Pons (tissue), 1 donor: ENCODE results near the gene TSPOAP1.

Source experiments
- DNase-seq: peaks from one replicate; pipeline ENCODE4 v3.0.0-alpha.2; 2016; ENCODE audit warnings: low spot score

TSPOAP1 gene

DNA sequence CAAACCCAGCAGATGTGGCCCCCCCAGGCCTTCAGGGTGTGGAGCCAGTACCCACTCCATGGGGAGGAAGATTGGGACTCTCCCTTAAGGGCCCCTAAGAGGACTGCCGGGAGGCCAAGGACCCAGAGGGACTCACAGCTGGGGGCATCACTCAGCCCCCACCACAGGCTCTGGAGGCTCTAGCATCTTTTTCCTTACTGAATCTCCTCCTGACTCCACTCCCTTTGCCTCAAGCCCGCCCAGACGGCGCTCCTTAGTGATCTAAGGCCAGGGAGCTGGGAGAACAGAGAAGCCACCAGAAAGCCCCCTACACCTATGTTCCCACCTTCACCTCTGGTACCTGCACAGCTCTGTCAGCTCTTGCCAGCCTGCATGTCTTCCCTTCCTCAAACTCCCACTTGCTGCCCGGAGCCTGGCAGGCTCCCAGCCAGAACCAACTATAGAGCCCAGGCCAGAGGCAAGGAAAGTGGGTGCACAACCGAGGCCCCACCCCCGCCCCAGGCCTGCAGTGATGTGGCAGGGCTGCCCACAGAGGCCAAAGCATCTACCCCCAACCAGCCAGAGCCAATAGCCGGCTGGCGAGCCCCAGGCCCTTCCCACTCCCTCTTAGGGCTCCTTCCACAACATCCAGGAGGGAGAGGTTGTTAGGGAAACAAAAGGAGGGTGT lies 25.5 kb downstream of the TSPOAP1 start:
- DNase-seq = no peak

DNA sequence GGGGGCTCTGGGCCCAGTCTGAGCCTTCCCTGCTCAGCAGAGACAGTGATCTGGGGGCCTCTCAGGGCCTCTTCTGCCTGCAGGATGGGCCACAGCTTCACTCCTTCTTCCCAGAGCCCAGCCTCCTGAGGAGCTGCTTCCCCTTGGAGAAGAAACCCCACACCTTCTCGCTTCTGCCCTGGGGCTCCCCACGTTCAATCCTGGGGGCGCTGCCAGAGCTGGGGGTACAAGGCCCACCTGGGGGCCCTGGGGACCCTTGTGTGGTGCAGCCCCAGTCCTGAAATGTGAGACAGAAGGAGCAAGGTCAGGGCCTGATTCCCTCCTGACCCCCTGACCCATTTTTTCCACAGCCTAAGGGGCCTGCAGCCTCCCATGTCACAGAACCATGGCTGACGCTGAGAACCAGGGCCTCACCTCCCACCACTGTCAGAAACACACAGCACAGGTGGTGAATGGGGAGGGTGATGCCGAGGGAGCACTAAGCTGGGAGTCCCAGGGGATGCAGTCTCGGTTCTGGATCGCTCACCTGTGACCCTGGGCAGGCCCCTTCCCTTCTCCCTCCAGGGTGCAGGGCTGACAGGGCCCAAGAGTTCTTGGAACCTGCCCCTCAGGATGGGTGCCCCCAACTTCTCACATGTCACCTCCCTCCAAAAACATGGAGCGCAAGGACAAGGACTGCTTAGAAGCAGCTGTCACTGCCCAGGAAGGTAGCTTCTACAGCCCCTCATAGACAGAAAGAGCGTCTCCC lies 26.2 kb downstream of the TSPOAP1 start:
- no peak for DNase-seq

DNA sequence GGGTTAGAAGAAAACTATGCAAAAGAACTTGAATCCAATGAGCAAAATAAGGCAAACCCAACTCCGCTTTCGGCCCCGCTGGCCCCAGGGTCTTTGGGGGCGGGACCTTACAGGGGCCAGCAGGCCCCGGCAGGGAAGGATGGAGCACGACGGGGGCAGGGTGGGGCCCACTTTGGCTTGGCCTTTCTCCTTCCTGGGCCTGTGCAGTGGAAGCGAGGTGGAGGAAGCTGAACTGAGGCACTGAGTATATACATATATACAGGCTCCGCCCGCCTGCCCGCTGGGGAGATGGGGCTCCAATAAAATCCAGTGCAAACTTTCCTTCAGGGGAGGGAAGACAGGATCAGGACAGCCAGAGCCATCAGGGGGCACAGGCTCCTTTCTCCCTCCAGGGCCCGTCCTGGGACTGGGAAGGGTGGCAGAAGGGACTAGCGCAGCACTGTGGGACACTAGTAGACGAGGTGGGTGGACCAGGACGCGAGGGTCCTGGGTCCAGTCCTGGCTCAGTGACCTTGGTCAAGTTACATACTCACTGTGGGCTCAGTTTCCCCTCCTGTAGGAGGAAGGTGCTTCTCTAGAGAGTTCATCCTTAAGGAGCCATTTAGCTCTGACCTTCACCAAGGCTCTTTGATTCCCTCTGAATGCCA lies 27.0 kb downstream of the TSPOAP1 start:
- DNase-seq = no peak

DNA sequence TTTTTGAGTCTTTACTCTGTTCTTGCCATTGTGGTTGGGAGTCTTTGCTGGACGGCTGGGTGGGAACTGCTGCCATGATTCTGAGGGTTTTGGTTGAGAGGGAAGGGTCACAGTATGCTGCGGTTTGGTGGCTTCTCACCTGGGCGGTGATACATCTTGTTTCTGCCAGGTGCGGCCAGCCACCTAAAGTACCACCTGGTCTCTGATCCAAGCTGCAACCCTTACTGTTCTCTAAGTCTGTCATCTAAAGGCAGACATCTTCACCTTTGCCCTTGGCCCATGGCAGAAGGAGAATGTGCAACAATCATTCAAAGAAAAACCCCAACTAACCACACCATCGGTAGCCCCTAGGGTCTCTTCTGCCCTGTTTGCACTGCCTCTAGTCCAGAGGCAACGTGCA lies 28.3 kb downstream of the TSPOAP1 start:
- DNase-seq = no peak

DNA sequence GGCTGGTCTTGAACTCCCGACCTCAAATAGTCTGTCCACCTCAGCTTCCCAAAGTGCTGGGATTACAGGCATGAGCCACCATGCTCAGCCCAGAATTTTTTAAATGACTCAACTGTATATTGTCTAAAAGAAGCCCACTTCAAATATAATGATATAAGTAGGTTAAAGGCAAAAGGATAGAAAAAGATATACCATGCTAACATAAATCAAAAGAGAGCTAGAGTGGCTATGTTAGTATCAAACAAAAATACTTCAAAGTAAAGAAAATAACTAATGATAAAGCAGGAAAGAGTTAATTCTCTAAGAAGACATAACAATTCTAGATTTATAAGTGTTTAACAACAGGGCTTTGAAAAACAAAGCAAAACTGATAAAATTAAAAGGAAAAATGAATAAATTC lies 34.6 kb downstream of the TSPOAP1 start:
- no peak for DNase-seq

DNA sequence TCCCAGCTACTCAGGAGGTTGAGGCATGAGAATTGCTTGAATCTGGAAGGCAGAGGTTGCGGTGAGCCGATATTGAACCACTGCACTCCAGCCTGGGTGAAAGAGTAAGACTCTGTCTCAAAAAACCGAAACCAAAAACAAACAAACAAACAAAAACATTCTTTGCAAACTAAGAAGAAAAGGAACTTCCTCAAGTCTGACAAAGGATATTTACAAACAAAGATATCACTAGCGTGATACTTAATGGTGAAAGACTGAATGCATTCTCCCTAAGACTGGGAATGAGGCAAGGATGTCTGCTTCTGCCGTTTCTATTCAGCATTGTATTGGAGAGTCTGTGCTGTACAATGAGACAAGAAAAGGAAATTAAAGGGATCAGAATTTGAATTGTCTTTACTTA lies 37.3 kb downstream of the TSPOAP1 start:
- DNase-seq = no peak

DNA sequence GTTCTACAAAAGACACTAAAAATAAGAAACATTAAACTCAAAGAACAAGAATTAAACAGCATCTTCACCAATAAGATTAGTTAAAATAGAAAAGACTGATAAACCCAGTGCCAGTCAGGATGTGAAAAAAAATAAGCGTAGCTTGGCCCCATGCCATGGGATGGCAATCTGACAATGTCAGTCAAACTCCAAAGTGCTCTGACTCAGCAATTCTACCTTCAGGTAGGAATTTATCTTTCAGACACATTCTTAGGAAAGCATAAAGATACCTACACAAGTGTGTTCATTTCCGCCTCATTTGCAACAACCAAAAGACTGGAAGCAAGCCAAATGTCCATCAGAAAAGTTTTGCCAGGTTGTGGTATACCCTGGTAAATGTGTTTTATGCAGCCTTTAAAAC lies 38.7 kb downstream of the TSPOAP1 start:
- DNase-seq = no peak

DNA sequence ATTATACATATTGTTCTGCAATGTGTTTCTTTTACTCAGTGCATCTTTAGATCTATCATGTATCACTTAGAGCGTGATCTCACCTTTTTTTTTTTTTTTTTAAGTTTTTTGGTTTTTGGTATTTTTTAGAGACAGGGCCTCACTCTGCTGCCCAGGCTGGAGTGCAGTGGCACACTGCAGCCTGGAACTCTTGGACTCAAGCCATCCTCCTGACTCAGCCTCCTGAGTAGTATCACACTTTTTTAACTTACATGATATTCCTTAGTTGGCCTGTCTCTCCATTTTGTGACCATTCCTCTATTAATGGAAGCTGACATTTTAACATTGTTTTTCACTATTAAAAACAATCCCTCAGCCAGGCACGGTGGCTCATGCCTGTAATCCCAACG lies 43.2 kb downstream of the TSPOAP1 start:
- no peak for DNase-seq

DNA sequence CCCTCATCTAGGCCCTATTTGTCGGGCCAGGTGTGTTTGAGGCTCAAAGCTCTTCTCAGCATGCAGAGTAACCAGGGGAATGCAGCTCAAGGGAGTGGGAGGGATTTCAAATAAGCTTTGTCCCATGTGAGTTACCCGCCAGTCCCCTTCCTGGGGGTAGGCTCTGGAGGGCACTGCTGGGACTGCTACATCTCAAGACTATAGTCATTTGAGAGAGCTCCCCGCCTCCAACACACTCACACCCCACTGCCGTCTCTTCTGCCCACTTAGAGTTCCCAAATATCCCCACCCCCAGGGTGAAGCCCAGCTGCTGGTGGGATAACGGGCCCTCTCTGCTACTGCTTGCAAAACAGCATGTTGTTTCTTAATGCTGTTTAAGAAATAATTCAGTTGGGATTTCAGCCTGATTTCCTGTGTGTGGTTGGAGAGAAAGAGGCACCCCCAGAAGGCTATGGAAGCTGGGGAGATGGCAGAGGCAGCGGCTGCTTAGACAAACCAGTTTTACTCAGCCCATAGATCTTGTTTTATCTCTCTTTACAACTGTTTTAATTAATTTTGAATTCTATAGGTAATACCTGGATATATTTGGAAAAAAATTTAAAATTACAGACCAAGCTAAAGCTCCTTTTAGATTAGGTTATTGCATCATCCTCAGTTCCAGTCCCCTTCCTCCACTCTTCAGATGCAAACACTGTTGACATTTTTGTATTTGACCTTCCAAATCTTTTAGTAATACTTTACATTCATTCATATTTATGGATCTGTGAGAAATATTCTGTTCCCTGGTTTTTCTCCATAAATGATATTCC lies 43.8 kb downstream of the TSPOAP1 start:
- DNase-seq = no peak

DNA sequence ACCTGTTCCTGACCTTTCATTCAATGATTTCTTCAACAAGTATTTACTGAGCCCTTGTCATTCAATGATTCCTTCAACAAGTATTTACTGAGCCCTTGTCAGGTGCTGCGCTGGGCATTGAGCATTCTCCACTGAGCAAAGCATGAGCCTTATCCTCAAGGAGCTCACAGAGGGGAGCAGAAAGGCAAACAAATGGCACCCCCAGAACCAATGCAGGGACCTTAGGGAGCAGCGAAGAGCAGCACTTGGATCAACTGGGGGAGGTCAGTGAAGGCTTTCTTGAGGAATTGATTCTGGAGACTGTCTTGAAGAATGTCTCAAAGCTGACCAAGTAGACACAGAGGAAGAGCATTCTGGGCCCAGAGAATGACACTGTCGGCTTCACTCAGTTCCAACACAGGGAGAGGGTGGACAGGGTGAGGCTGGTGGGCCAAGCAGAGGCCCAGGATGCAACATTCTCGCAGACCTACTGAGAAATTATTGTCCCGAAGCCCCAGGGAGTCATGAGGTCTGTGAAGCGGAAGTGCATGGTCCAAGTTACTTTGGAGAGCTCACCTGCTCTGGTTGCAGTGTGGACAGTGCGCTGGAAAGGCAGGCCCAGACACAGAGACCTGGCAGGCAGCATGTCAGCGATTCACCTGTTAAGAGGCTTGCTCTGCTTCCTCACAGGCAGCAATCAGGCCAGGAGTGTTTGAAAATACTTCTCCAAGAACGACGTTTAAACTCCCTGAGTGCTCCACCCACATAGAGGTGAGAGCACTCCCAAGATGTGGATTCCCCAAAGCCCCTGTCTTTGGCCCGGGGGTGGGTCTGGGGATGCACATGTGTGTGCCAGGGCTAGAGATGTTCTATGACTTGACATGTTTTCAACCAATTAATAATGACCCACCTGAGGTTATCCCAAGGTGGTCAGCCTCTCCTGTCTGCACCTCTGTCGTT lies 44.7 kb downstream of the TSPOAP1 start:
- no peak for DNase-seq

DNA sequence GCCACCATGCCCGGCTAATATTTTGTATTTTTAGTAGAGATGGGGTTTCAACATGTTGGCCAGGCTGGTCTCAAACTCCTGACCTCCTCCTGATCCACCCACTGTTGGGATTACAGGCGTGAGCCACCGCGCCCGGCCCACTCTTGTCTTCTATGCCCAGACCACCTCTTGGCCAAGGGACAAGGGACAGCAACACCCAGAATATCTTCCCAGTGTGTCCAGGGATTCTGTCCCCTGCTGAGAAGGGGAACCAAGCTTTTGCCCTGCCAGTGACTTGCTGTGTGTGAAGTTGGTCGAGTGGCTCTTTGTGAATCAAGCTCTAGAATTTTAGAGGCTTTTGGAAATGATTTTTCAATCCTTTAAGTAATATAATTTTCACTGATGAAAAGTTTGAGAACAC lies 46.2 kb downstream of the TSPOAP1 start:
- DNase-seq = no peak

DNA sequence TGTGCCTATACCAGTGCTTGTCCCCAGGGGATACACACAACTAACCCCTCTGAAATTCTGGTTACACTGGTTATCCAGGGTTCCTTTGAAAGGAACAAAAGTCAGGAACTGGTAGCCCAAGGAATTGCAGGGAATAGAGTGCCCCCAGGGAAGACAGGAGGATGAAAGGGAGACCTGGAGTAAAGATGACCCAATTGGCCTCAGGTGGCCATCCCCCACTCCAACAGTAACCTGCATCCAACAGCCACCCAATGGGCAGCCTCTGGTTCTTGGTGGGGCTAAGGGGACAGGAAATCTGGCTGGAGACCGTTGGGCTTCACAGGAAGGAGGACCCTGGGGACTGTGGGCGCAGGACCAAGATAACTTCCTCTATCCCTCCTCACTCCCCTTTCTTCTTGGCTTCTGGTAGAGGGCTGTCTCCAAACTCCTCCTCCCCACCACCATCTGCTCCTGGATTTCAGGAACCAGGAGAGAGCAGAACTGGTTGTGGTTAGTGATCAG lies 47.0 kb downstream of the TSPOAP1 start:
- no peak for DNase-seq

DNA sequence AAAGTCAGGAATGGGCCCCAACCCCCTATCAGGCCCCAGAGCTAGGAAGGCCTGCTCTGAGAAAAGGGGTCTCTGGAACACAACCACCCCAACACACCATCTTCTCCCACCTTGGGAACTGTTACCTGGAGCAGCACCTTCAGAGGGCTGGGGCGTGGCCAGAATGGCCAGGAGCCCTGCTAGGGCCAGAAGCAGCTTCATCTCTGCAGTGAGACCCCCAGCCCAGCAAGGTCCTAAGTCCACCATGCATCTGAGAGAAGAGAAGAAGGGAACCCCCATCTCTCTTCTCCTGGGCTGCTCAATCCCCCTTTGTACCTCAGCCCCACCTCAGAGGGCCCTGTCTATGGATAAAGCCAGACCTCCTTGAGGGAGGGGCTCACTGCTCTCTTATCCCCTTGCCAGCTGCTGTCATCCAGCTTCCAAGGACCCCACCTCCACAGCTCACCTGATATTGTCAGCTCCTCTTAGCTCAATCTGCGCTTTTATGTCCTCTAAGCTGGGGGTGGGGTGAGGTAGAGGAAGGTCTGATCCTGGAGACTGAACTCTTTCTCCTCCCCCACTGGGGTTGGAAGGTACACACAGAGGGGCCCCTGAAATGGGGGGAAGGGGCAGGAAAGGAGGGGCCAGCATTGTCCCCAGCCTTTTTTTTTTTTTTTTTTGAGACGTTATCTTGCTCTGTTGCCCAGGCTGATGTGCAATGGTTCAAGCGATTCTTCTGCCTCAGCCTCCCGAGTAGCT lies 47.9 kb downstream of the TSPOAP1 start, which contains the start of gene MPO:
MPO (minus strand) TSS at position 456 of the 738 bp plus-strand sequence; CDS start at position 279, 177 bp downstream.
- no peak for DNase-seq

DNA sequence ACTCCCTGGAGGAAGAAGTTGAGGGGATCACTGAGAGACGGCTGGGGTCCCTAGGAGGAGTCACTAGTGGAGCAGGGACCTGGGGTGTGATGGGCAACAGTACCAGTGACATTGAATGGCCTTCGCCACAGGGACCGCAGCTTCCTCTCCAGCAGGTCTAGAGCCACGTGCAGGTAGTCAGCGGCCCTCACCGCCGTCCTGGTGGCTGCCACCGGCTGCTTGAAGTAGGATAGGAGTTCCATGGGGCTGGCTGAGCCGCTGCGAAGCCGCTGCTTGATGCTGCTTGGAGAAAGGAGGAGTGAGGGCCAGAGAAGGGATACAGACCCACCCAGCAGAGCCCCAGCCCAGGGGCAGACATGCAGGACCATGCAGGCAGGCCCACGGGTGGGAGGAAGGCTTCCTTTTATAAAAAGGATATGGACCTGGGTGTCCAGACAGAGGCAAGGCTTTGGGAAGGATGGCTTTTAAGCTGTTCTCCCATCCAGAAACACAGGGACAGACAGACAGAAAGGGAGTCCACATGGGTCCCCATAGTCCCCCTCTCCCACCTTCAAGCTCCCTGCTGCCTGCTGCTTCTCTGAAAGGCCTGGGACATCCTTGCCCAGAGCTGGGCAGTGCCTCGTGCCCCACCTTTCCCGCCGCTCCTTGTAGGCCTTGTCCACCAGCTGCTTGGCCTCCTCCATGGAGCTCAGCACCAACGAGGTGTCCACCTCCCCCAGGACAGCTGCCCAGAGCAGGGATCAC lies 48.7 kb downstream of the TSPOAP1 start:
- DNase-seq = no peak

DNA sequence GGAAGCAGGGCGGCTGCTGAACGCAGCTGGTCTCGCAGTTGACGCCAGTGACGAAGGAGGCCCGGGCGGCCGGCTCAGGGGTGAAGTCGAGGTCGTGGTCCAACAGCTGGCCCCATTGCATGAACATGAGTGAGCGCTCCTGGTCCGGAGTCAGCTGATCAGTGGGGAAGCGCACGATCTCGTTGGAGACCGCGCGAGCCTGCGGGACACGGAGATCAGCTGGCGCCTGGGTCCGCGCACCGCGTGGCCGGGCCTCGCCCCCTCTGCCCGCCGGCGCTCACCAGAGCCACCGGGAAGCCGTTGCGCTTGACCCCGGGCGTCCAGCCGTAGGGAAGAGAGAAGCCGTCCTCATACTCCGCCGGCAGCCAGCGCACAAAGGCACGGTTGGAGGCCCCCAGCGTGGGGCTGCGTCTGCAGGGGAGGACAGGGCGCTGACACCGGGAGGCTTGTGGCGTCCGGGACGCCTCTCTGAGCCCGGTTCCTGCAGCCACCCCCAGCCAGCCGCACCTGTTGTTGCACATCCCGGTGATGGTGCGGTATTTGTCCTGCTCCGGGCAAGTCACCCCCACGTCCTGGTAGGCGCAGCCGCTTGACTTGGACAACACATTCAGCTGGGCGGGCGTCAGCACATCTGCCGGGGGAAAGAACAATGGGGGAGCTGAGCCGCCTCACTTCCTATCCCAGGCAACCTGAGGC lies 49.4 kb downstream of the TSPOAP1 start:
- DNase-seq = peak; percentile 1

DNA sequence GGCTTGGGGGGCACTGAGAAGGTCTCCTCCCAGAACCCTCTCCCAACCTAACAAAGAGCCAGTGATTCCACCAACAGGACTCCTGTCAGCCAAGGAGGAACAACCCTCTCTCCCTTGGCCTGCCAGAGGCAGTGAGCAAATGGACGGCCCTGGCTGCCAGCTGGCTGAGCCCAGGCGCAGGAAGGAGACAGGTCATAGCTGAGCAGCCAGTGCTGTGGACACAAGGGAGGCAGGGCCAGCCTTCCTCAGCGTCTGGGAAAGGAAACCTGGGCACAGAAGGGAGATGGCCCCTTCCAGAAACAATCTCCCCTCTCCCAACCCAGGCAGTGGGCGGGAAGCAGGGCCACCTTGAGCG lies 50.0 kb downstream of the TSPOAP1 start:
- no peak for DNase-seq

DNA sequence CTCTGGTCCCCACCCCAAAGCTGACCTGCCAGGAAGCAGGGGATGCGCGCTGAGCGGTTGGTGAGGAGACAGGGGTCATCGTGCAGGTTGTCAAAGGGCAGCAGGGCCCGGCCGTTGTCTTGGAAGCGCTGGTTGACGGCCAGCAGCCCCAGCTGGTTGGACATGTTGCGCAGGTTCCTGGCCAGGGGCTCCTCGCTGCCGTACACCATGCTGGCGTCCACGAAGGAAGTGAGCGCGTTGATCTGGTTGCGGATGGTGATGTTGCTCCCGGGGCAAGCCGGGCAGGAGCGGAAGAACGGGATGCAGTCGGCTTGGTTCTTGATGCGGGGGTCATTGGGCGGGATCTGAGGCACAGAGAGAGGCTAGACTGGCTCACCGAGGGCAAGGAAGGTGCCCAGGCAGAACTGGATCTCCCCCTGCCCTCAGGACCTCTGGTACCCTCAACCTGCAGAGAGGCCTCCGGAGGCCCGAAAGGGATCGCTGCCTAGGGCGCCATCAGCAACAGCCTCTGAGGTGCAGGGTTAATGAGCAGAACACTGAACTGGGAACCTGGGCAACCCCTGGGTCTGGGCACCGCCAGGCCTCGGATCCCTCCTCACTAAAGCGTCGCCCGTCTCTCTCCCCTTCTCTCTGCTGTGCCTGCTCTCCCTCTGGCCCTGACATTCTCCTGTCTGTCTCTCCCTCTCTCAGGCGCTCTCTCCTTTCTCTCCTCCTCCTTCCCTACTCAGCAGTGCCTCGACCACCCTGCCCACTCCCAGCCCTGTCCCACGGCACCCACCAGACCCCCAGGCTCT lies 50.6 kb downstream of the TSPOAP1 start:
- no peak for DNase-seq

DNA sequence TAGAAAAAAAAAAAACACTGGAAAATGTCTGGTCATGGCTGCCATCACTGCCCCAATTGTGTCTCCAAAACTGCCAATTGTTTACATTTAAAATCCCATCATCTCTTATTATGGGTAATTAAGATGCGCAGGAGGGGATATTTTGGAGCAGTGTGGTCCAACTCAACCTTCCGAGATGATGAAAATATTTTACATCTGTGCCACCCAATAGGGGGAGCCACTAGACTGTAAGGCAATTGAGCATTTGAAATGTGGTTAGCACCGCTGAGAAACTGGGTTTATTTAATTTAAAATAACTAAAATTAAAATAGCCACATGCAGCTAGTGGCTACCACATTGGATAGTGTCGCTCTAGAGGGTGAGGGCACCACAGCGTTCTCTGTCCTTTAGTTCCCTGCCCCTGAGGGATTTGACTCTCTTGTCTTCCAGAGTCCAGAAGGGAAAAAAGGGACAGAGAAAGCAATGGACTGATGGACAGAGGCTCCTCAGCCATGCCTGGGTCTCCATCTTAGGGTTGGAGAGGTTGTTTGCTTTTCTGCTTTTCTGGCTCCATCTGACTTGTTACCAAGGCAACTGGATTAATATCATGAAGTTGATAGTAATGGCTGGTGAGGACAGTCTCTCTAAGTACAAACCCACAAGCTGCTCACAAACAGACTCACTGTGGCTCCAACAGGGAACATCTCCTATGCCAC lies 51.3 kb downstream of the TSPOAP1 start:
- DNase-seq = peak; percentile 26
